ENCODE results near the gene IL1RAPL1. TPM values are rescaled to one million over a fixed set of nuclear protein-coding genes. Genes with fewer than 3 reads are reported as not detected.

IL1RAPL1 gene
- total and polyA plus RNA-seq, 2 donors (not counting 3 experiments of a cell fraction or from before 2014, with no cell fraction given) = 0.79 to 1.3 TPM

DNA sequence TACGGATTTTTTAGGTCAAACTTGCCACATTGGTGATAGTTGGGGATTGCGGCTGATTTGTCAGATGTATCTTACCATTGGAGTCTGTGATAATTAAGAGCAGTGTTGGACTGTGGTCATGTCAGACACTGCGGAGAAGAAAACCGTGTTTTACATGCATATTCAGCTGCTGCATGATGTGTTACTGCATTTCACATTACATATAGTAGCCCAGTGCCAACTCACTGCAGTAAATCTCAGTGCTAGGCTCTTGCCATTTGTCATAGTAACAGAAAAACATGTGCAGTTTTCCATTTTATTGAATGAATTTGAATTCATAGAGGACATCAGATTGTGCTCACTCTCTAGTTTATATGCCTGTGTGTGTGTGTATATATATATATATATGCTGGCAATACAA, 543.7 kb downstream of the IL1RAPL1 start:
- no peaks in the 10 kb centered on the region for H3K36me3 ChIP-seq (ENCODE audit: control insufficient read depth in 2 of 2, extremely low read depth in 1 of 2, insufficient read depth in 2 of 2, low read length in 2 of 2)
- H2AFZ ChIP-seq (ENCODE audit: low read depth, low read length) = no peak overlapping the region
- ChIA-PET CTCF (no interaction called here), POLR2A (no interaction called here)
- no peaks in the 10 kb centered on the region for H3K79me2 ChIP-seq (ENCODE audit: control insufficient read depth, insufficient read depth, low read length)
- dilution Hi-C loops (cut with MboI; ENCODE audit: extremely low pct_ligation_motif_present, low sequenced_read_pairs) = no loop called here
- no peaks in the 10 kb centered on the region for H3K4me1 ChIP-seq (ENCODE audit: control insufficient read depth, extremely low read depth, insufficient read depth, low read length)
- H3K9me1 ChIP-seq (replicated peaks; ENCODE audit: control insufficient read depth, extremely low read depth, insufficient read depth, low read length) = no peaks in the 10 kb centered on the region
- H3K9ac ChIP-seq (replicated peaks; ENCODE audit: extremely low read depth, insufficient read depth, low read length) = no peak overlapping the region
- no peak overlapping the region for H3K4me2 ChIP-seq (ENCODE audit: insufficient read depth, low read length)
- DNase-seq (ENCODE audit: low read depth, low spot score) (no peak), FAIRE-seq (no peak)
- H3K4me3 ChIP-seq (replicated peaks in 1 of 3; ENCODE audit: insufficient read depth in 1 of 3, low read depth in 1 of 3, low read length in 3 of 3) = no peak overlapping the region
- TF ChIP-seq JUN (IDR thresholded peaks at IDR 0.05; ENCODE audit: borderline replicate concordance, insufficient read depth, insufficient read length, low read depth) (no peak), EZH2 (IDR thresholded peaks at IDR 0.05; ENCODE audit: borderline replicate concordance, low read depth, low read length, severe bottlenecking) (no peak), CTCF (IDR thresholded peaks at IDR 0.05; ENCODE audit: extremely low read depth in 1 of 2, insufficient read depth in 1 of 2, low read depth in 1 of 2, low read length in 2 of 2) (no peak), FOS (IDR thresholded peaks at IDR 0.05; ENCODE audit: borderline replicate concordance, insufficient read depth, low read length) (no peak), POLR2A (IDR thresholded peaks at IDR 0.05; ENCODE audit: low read depth, low read length) (no peak), POLR2AphosphoS5 (IDR thresholded peaks at IDR 0.05; ENCODE audit: insufficient read depth, low read depth, low read length) (no peak), GATA2 (IDR thresholded peaks at IDR 0.05; ENCODE audit: insufficient read depth, insufficient read length, low read depth, low read length) (no peak), MYC (IDR thresholded peaks at IDR 0.05; ENCODE audit: low read depth, low read length) (no peak)
- TF ChIP-seq, protein P1, sequence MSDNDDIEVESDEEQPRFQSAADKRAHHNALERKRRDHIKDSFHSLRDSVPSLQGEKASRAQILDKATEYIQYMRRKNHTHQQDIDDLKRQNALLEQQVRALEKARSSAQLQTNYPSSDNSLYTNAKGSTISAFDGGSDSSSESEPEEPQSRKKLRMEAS (IDR thresholded peaks at IDR 0.05; ENCODE audit: insufficient read depth, insufficient read length) = no peak
- no TSS peak for BruUV-seq (replicated peaks)
- H3K27ac ChIP-seq (ENCODE audit: insufficient read depth, low read depth, low read length) = no peak overlapping the region
- H3K27me3 ChIP-seq (ENCODE audit: control insufficient read depth in 2 of 2, insufficient read depth in 2 of 2, low read length in 2 of 2) = no peaks in the 10 kb centered on the region
- no peaks in the 10 kb centered on the region for H4K20me1 ChIP-seq (replicated peaks; ENCODE audit: control insufficient read depth, extremely low read depth, insufficient read depth, low read length)
- intact Hi-C loops (cut with micrococcal nuclease) = no loop called here
- no peaks in the 10 kb centered on the region for H3K9me3 ChIP-seq (replicated peaks; ENCODE audit: control insufficient read depth, insufficient read depth, low read length)

All from endothelial cell of umbilical vein (primary cell).